IMR-90 (cell line): ENCODE data around the gene ERCC5.

Source experiments
- BHLHE40 ChIP-seq: fragments of 150-350 bp; IDR thresholded peaks from 2 replicates; pipeline ENCODE4 v1.6.1; 2016; ENCODE audit warnings: mild to moderate bottlenecking, low read depth, low read length
- CTCF ChIP-seq: conservative IDR thresholded peaks from 2 replicates; pipeline ENCODE4 v1.5.1; 2012; ENCODE audit warnings: mild to moderate bottlenecking, low read depth, low read length, improper control_type of control experiment
- ELK1 ChIP-seq: fragments of 150-350 bp; IDR thresholded peaks from 2 replicates; pipeline ENCODE4 v1.6.1; 2016; ENCODE audit warnings: low read depth, mild to moderate bottlenecking, low read length, moderate library complexity, borderline replicate concordance
- MXI1 ChIP-seq: IDR thresholded peaks from 2 replicates; pipeline ENCODE4 v1.6.1; 2012; ENCODE audit warnings: low read depth, mild to moderate bottlenecking, low read length, moderate library complexity, borderline replicate concordance
- POLR2A ChIP-seq: IDR thresholded peaks from 2 replicates; pipeline ENCODE4 v1.6.1; 2012; ENCODE audit warnings: mild to moderate bottlenecking, low read depth, low read length
- SMC3 ChIP-seq: fragments of 150-350 bp; IDR thresholded peaks from 2 replicates; pipeline ENCODE4 v1.6.1; 2016; ENCODE audit warnings: low read depth, mild to moderate bottlenecking, antibody characterized with exemption, low read length, moderate library complexity

- TF ChIP-seq POLR2A (no peak), SMC3 (no peak), BHLHE40 (no peak), CTCF (no peak), ELK1 (no peak), MXI1 (no peak)
Measured at GRCh38 chr13:102869948-102870676, 24.3 kb downstream of the ERCC5 start.
